Urothelium cell line (cell line): Measurements from ENCODE around the gene ZNF80.
"Not testable (repeated sequence)": the region's sequence is repeated elsewhere in the genome, so short reads cannot be mapped to it uniquely, and the experiment has no call there.

Experiments used
- DNase-seq: peaks from one replicate; pipeline ENCODE4 v3.0.0; 2011; ENCODE audit warnings: low spot score, mixed read lengths
- FAIRE-seq: peaks from 2 replicates; lab custom pipeline; 2011; peaks lifted over from hg19 to GRCh38; lab: Jason Lieb, UNC

ZNF80 gene

GRCh38 chr3:114237478-114237877, at the start of gene ZNF80:
ZNF80 (minus strand) TSS chr3:114237578; CDS start chr3:114237074, 504 bp downstream.
- DNase-seq, FAIRE-seq: not testable (repeated sequence)

GRCh38 chr3:114286266-114286665, 48.9 kb upstream of the ZNF80 start:
- FAIRE-seq (no peak), DNase-seq (no peak)

- no peak for FAIRE-seq
- no peak for DNase-seq
Observed at GRCh38 chr3:114285648-114286230, 48.4 kb upstream of the ZNF80 start.

- FAIRE-seq (no peak), DNase-seq (no peak)
Observed at GRCh38 chr3:114284644-114285043, 47.3 kb upstream of the ZNF80 start.

GRCh38 chr3:114276856-114277255, 39.5 kb upstream of the ZNF80 start:
- not testable (repeated sequence) for DNase-seq, FAIRE-seq

GRCh38 chr3:114274929-114275328, 37.6 kb upstream of the ZNF80 start:
- FAIRE-seq (no peak), DNase-seq (no peak)

GRCh38 chr3:114272271-114272670, 34.9 kb upstream of the ZNF80 start:
- no peak for FAIRE-seq

GRCh38 chr3:114270019-114270418, 32.6 kb upstream of the ZNF80 start:
- DNase-seq = no peak
- no peak for FAIRE-seq

More at GRCh38 chr3:114272271-114272670, 34.9 kb upstream of the ZNF80 start:
- no peak for DNase-seq

- FAIRE-seq = no peak
- DNase-seq = no peak
Observed at GRCh38 chr3:114260152-114260551, 22.8 kb upstream of the ZNF80 start.

GRCh38 chr3:114259566-114259965, 22.2 kb upstream of the ZNF80 start:
- no peak for DNase-seq
- FAIRE-seq = no peak

GRCh38 chr3:114253505-114253904, 16.1 kb upstream of the ZNF80 start:
- no peak for FAIRE-seq

GRCh38 chr3:114252954-114253353, 15.6 kb upstream of the ZNF80 start:
- no peak for DNase-seq
- no peak for FAIRE-seq

More at GRCh38 chr3:114253505-114253904, 16.1 kb upstream of the ZNF80 start:
- no peak for DNase-seq

GRCh38 chr3:114242947-114243346, 5.6 kb upstream of the ZNF80 start:
- no peak for FAIRE-seq
- DNase-seq = no peak

GRCh38 chr3:114241262-114241661, 3.9 kb upstream of the ZNF80 start:
- DNase-seq (no peak), FAIRE-seq (no peak)

GRCh38 chr3:114238146-114238785, 888 bp upstream of the ZNF80 start:
- FAIRE-seq, DNase-seq: not testable (repeated sequence)

GRCh38 chr3:114235431-114235830, 1.9 kb downstream of the ZNF80 start:
- no peak for DNase-seq
- FAIRE-seq = no peak

- no peak for FAIRE-seq
- no peak for DNase-seq
Observed at GRCh38 chr3:114234745-114235144, 2.6 kb downstream of the ZNF80 start.

GRCh38 chr3:114231616-114232015, 5.8 kb downstream of the ZNF80 start:
- DNase-seq = no peak

GRCh38 chr3:114227076-114227475, 10.3 kb downstream of the ZNF80 start:
- no peak for DNase-seq
- no peak for FAIRE-seq

More at GRCh38 chr3:114231616-114232015, 5.8 kb downstream of the ZNF80 start:
- FAIRE-seq = no peak

- DNase-seq = no peak
Observed at GRCh38 chr3:114226313-114226712, 11.1 kb downstream of the ZNF80 start.

GRCh38 chr3:114223143-114223542, 14.2 kb downstream of the ZNF80 start:
- no peak for FAIRE-seq

More at GRCh38 chr3:114226313-114226712, 11.1 kb downstream of the ZNF80 start:
- no peak for FAIRE-seq

GRCh38 chr3:114221881-114222264, 15.5 kb downstream of the ZNF80 start:
- DNase-seq = no peak
- FAIRE-seq = no peak

More at GRCh38 chr3:114223143-114223542, 14.2 kb downstream of the ZNF80 start:
- DNase-seq = no peak
